Stimulated activated CD8-positive, alpha-beta memory T cell treated with anti-CD3 and anti-CD28 coated beads, Interleukin-2, amount 100 ng/mL, for 48 hours (primary cell): ENCODE measurements around the gene DDX1.
"Not testable (repeated sequence)": the region's sequence is repeated elsewhere in the genome, so short reads cannot be mapped to it uniquely, and the experiment has no call there.

Experiments
- DNase-seq, 2 donors: peaks; one replicate each; pipeline ENCODE4 v3.0.0-alpha.2; 2020; ENCODE audit warnings: low read depth in 2 of 2

The DDX1 gene

DNA sequence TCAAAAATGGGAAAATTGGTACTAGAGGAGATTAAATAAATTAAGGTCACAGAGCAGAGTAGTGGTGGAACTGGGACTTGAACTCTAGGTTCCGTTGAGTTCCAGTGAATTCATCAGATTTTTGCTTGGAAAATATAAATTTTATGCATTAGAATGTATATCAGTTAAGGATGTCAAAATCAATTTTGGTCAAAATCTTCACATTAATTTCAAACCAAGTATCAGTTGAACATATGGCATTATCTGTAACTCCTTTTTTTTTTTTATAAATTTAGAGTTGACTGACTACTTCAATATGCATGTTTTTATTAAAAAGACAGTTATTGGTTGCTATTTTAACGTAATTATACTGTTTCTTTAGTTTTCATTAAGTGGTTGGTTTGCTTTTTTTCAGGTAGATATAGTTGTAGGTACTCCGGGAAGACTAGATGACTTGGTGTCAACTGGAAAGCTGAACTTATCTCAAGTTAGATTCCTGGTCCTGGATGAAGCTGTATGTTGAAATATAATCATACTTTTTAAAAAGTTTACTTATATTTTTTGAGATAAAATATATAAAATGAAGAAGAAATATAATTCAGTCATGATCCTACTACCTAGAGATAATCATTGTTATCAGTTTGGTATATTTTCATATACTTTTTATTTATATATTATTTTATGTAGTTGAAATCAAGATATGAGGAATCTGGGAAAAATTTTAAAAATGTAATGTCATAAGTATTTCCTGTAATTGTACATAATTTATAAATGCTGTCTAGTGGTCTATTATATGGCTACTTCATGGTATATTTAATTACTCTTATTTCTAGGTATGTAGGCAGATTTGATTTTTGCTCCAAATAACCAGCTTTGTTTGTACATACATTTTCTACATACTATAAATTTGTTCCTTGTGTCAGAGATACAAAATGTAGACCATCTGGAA, 25.4 kb downstream of the DDX1 start:
- DNase-seq: no peak

DNA sequence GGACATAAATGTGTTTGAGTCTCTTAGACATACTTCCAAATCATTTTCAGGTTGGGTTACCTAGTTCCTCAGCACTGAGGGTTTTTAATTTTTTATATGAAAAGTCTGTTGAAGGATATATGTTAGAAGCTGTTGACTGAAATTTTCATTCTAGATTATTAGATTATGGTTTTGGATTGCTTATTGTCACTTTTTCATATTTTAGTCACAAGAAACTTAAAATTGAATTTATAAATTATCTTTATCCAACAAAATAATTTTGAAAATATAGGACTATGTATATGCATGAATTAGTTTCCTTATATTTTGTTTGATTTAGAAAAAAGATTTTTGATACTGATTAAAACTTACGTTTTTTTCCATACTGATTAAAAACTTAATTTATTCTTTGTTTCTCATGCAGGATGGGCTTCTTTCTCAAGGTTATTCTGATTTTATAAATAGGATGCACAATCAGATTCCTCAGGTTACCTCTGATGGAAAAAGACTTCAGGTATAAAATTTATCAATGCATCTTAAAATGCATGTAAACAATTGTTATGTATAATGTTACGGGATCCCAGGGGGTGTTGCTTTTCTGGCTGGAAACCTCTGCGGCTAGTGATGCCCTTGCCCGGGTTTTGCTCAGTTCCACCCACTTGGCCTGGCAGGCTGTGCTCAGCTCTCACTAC, 26.2 kb downstream of the DDX1 start:
- DNase-seq: no peak

DNA sequence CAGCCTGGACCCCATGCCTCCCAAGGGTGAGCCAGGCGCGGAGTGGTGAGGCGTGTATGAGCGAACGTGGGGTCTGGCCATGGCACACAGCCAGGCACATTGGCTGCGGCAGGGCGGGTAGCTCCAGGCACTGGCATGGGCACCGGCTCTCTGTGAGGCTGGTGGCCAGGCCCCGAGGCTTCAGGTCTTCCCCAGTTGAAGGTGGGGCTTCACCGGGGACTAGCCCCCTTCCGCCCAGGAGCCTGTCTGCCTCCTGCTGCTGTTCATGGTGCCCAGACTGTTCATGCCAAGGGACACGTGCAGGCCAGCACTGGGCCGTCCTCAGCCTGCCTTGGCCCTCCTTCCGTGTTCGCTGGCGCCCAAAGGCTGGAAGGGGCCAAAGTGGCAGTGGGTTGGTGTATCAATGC, 26.8 kb downstream of the DDX1 start:
- DNase-seq: no peak

- DNase-seq: no peak
Measured at GRCh38 chr2:15619076-15619475, 27.4 kb downstream of the DDX1 start.

GRCh38 chr2:15619510-15619909, 27.8 kb downstream of the DDX1 start:
- DNase-seq: no peak

GRCh38 chr2:15619938-15620337, 28.3 kb downstream of the DDX1 start:
- DNase-seq: no peak

GRCh38 chr2:15620340-15620739, 28.7 kb downstream of the DDX1 start:
- no peak for DNase-seq

DNA sequence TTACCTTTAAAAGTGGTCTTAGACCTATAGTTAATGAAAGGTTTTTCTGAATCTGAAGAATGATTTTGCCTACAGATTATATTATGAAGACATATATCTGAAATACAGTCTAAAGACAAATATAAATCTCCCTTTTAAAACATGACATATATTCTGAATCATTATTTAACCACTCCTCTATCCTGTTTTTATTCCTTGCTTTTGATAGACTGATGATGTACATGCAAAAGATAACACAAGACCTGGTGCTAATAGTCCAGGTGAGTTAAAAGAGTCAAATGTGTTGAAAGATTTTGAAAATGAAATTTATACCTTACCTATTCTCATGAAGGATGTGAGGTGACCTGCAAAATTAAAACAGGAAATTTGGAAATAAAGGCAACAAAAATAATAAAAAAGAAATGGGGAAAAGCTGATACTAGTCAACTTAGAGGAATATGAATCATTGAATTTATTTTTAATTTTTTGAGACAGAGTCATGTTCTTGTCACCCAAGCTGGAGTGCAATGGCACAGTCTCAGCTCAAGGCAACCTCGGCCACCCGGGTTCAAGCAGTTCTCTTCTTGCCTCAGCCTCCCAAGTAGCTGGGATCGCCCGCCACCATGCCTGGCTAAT, 29.3 kb downstream of the DDX1 start:
- no peak for DNase-seq

DNA sequence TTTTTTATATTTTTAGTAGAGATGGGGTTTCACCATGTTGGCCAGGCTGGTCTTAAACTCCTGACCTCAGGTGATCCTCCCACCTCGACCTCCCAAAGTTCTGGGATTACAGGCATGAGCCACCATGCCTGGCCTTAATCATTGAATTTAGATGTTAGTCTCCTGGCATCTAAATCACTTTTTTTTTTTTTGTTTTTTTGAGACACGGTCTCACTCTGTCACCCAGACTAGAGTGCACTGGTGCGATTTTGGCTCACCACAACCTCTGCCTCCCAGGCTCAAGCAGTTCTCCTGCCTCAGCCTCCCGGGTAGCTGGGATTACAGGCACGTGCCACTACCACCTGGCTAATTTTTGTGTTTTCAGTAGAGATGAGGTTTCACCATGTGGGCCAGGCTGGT, 29.8 kb downstream of the DDX1 start:
- not testable (repeated sequence) for DNase-seq

DNA sequence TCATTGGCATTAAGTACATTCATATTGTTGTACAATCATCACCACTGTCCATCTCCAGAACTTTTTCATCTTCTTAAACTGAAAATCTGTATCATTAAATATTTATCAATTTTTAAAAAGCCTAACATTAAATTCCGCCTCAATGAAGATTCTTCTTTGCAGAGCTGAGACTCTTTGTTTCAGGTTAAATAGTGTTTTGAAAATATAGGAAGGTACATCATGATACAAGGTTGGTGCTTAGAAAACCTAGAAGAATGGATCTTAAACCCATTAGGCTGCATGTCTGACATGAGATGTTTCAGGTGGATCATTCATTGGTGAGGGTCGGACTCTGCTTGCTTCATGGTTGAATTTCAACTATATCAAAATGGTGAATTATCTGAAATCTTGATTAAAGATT, 30.5 kb downstream of the DDX1 start:
- no peak for DNase-seq

DNA sequence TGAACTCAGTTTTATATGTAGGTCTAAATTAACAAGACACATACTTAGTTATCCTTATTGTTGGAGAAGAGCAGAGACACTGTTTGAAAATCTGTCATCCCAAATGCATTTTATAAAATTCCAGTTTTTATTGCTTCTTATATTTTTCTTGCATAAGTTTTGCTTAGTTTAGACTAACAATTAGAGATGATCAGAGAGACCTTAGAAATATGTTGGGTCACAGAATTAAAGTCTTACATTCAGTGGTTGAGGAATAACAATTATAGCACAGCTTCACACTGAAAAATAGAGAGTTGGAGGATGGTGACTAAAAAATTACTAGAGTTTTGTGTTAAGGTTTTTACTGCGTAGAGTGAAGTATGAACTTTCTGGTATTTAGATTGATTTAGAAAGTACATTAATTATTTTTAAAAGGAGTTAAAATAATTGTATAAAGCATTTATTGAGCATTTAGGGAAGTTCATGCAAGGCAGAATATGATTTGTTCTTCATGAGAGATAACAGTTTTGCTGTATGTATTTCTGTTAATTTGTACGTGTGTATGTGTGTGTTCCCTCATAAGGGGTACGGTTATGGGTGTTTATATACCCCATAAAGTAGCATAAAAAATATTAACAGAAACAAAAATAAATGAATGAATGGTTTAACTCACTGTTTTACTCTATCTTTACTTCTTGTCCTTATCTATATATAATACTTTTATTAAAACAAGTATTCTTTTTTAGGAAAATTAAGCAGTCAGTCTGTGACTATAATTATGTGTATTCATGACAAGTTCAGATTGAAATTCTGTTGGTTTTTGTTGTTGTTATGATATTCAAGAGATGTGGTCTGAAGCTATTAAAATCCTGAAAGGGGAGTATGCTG, 31.2 kb downstream of the DDX1 start:
- DNase-seq: no peak

GRCh38 chr2:15623481-15623796, 31.8 kb downstream of the DDX1 start:
- no peak for DNase-seq

GRCh38 chr2:15623898-15624541, 32.4 kb downstream of the DDX1 start:
- no peak for DNase-seq

- DNase-seq: no peak
Measured at GRCh38 chr2:15624903-15625302, 33.2 kb downstream of the DDX1 start.

DNA sequence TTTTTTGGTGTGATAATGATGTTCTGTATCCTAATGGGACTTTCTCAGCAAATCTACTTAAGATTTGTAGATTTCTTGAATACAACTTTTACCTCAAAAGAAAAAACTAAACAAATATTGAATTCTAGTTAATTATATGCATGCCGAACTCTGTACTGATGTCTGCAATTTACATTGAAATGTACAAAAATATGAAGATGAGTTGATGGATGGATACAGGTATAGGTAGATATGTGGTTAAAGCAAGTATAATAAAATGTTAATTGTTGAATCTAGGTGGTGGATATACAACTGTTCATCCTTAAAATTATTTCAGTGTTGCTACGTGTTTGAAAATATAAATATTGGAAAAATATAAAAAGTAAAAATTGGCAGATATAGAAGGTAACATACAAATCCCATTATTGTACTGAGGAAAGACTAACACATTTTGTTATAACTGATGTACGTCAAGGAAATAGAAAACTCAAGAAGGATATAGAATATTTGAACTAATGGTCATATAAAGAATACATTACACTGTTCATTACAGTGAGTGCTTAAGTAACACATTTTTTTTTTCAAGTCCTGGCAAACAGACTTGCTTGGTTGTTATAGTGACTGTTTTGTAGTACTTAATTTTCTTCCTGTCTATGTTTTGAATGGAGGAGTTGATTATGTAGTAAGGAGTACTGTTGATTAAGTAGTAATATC, 33.8 kb downstream of the DDX1 start:
- no peak for DNase-seq

DNA sequence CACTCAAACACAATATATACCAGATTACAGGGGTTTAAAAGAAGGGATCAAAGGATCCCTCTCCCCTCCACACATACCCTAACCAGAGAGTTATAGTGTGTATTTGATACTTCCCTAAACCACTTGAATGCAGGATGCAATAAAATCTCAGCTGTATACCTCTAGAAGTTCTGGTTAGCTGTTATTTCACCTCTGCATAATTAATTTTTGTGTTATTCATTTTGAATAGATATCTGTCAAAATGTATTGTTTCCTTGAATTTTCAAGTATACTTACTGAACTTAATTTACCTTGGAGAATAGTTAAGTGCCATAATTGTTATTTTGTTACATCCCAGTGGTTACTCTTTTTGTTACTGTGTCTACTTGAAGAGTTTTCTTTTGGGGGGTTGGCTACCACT, 34.5 kb downstream of the DDX1 start:
- DNase-seq: no peak

GRCh38 chr2:15626967-15627366, 35.3 kb downstream of the DDX1 start:
- no peak for DNase-seq

- no peak for DNase-seq
Measured at GRCh38 chr2:15627817-15628684, 36.4 kb downstream of the DDX1 start.

DNA sequence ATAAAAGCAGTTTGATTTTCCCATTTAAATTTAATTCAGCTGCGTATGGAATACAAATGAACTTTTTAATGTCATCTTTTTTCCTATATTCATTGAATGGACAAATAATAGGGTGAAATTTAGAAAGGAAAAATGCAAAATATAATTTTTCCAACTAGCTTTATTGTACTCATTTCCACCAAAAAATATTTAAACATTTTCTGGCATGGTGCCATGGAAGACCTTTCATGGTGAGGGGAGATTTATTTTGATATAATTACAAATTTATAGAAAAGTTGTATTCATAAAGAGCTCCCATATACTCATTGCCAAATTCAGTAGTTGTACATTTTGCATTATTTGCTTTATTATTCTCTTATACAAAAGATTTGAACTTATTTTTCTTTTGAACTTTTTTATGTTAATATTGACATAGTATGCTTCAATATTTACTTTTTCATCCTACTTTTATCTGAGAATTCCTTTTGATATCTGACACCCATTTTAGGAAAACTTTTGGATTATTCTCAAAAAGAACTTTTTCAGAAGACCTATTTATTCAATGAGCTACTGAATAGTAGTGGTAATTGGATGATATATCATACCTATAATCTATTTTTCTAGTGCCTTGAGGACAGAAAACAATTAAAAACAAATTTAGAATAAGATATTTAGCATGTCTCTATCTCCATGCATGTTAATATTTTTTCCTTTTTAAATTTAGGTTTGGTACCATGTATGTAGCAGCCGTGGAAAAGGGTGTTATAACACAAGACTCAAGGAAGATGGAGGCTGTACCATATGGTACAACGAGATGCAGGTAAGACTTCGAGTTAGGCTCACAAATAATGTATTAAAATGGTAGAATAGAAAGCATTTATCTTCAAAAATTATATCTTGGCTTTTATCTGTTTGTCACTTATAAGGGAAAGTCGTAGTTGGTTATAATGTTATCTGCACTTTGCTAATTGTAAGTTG, 37.5 kb downstream of the DDX1 start:
- no peak for DNase-seq
